Lower leg skin (tissue), 3 donors: ENCODE results near the gene NCOA3.

Source experiments
- CTCF ChIP-seq, 3 donors: fragments of 450-650 bp; IDR thresholded peaks; one replicate each; pipeline ENCODE4 v1.5.1; 2016; ENCODE audit warnings: antibody characterized with exemption in 3 of 3, mild to moderate bottlenecking in 3 of 3, moderate library complexity in 2 of 3
- POLR2A ChIP-seq, 2 donors: fragments of 450-650 bp; IDR thresholded peaks; one replicate each; pipeline ENCODE4 v1.6.1; 2016 to 2017; ENCODE audit warnings: antibody characterized with exemption in 2 of 2, mild to moderate bottlenecking in 1 of 2, moderate library complexity in 1 of 2

GRCh38 chr20:47699818-47700217 is 198.1 kb downstream of the NCOA3 start:
- TF ChIP-seq CTCF (IDR thresholded peaks at IDR 0.05) = no peak
- no peak for TF ChIP-seq POLR2A (IDR thresholded peaks at IDR 0.05)
